HL-60 (cell line): ENCODE results near the gene C10orf71.

Source experiments
- DNase-seq, 2 experiments: peaks; one replicate each; pipeline ENCODE4 v3.0.0-alpha.2; 2010 to 2020; ENCODE audit warnings: low read depth in 1 of 2, low spot score in 1 of 2
- H3K27ac ChIP-seq: fragments of 250-450 bp; sonication (Bioruptor Pico); replicated peaks from 2 replicates; pipeline ENCODE4 v1.5.1; 2020; ENCODE audit warnings: mild to moderate bottlenecking, moderate library complexity
- H3K27me3 ChIP-seq: fragments of 250-450 bp; sonication (Bioruptor Pico); 2 replicates; pipeline ENCODE4 v1.5.1; 2021; ENCODE audit warnings: mild to moderate bottlenecking, moderate library complexity; ENCODE audit not compliant: insufficient read depth, poor library complexity, severe bottlenecking
- H3K4me3 ChIP-seq: replicated peaks from 2 replicates; pipeline ENCODE4 v1.5.1; 2011; ENCODE audit warnings: mild to moderate bottlenecking, control low read depth, low read length; ENCODE audit not compliant: insufficient read depth
- GABPA ChIP-seq: IDR thresholded peaks from 2 replicates; pipeline ENCODE4 v1.6.1; 2012; ENCODE audit warnings: low read depth
- POLR2AphosphoS5 ChIP-seq: IDR thresholded peaks from 2 replicates; pipeline ENCODE4 v1.6.1; 2012; ENCODE audit warnings: low read depth
- SPI1 ChIP-seq: IDR thresholded peaks from 2 replicates; pipeline ENCODE4 v1.6.1; 2012; ENCODE audit warnings: low read depth, mild to moderate bottlenecking, borderline replicate concordance
- TF ChIP-seq, protein P1 (sequence below): IDR thresholded peaks from 2 replicates; pipeline ENCODE4 v1.6.1; 2012; ENCODE audit warnings: low read depth; ENCODE audit not compliant: insufficient replicate concordance
- TF ChIP-seq, protein P2 (sequence below): IDR thresholded peaks from one replicate; pipeline ENCODE4 v1.5.1; 2011; ENCODE audit warnings: low read length, control low read depth, inconsistent platforms; ENCODE audit not compliant: insufficient read depth

The C10orf71 gene

DNA sequence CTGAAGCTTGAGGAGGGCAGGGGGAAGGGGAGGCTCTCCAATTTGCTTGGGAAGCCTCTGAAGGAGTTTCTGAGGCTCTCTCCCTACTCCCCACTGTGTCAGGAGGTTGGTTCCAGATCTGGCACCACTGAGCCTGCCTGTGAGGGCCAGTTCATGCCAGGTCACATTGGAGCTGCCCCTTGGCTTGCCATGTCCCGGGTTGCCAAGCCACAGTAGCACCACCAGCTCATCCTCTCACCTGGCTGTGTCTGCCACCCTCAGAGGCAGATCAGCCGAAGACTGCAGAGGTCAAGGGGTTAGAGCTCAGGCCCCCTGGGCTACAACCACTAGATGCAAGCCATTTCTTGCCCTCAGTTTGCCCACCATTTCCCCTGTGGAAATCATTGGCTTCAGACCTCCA, 3.1 kb downstream of the C10orf71 start:
- H3K27ac ChIP-seq = no peak overlapping the region
- no peaks in the 10 kb centered on the region for H3K27me3 ChIP-seq
- no peak for DNase-seq
- H3K4me3 ChIP-seq = no peak overlapping the region
- TF ChIP-seq POLR2AphosphoS5 (no peak), GABPA (no peak), SPI1 (no peak)
- TF ChIP-seq, protein P1, sequence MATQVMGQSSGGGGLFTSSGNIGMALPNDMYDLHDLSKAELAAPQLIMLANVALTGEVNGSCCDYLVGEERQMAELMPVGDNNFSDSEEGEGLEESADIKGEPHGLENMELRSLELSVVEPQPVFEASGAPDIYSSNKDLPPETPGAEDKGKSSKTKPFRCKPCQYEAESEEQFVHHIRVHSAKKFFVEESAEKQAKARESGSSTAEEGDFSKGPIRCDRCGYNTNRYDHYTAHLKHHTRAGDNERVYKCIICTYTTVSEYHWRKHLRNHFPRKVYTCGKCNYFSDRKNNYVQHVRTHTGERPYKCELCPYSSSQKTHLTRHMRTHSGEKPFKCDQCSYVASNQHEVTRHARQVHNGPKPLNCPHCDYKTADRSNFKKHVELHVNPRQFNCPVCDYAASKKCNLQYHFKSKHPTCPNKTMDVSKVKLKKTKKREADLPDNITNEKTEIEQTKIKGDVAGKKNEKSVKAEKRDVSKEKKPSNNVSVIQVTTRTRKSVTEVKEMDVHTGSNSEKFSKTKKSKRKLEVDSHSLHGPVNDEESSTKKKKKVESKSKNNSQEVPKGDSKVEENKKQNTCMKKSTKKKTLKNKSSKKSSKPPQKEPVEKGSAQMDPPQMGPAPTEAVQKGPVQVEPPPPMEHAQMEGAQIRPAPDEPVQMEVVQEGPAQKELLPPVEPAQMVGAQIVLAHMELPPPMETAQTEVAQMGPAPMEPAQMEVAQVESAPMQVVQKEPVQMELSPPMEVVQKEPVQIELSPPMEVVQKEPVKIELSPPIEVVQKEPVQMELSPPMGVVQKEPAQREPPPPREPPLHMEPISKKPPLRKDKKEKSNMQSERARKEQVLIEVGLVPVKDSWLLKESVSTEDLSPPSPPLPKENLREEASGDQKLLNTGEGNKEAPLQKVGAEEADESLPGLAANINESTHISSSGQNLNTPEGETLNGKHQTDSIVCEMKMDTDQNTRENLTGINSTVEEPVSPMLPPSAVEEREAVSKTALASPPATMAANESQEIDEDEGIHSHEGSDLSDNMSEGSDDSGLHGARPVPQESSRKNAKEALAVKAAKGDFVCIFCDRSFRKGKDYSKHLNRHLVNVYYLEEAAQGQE = no peak
- TF ChIP-seq, protein P2, sequence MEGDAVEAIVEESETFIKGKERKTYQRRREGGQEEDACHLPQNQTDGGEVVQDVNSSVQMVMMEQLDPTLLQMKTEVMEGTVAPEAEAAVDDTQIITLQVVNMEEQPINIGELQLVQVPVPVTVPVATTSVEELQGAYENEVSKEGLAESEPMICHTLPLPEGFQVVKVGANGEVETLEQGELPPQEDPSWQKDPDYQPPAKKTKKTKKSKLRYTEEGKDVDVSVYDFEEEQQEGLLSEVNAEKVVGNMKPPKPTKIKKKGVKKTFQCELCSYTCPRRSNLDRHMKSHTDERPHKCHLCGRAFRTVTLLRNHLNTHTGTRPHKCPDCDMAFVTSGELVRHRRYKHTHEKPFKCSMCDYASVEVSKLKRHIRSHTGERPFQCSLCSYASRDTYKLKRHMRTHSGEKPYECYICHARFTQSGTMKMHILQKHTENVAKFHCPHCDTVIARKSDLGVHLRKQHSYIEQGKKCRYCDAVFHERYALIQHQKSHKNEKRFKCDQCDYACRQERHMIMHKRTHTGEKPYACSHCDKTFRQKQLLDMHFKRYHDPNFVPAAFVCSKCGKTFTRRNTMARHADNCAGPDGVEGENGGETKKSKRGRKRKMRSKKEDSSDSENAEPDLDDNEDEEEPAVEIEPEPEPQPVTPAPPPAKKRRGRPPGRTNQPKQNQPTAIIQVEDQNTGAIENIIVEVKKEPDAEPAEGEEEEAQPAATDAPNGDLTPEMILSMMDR = no peak

DNA sequence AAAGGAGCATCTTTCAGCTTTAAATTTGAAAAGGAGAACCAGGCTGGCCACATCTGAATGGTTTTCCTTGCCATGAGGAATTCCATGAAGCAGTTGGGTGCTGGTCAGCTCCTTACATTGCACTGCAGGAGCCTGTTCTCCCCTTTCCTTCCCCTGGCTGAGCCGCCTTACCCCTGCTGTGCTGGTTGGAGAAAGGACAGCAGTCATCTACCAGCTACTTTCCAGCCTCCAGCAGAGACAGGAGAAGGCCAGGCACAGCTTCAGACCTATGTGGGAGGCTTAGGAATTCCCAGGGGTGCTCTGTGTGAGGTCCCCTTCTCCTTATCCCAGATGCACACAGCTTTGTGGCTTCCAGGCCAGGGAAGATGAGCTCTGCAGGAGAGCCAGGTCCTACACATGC, 4.7 kb downstream of the C10orf71 start:
- Histone ChIP-seq H3K27ac (no peak overlapping the region), H3K4me3 (no peak overlapping the region), H3K27me3 (no peaks in the 10 kb centered on the region)
- DNase-seq = no peak
- TF ChIP-seq, protein P2 = no peak
- TF ChIP-seq, protein P1 = no peak
- no peak for TF ChIP-seq GABPA
- TF ChIP-seq SPI1 = no peak
- TF ChIP-seq POLR2AphosphoS5 = no peak

DNA sequence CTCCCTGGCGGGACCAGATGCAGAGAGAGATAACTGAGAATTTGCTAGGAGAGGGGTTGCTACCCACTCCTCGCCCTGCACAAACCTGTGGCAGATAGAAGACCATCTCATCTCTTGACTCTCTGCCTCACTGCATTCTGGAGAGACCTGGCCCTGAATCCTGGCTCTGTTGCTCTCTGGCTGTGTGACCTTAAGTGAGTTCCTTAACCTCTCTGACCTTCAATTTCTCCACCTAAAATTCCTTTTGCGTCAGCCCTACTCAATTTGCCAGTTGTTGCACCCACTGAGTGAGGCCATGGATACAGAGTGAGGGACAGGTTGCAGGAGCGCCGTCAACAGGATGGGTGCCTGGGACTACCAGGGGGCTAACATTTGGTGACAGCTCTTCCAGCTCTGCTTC, 5.2 kb downstream of the C10orf71 start:
- no peak overlapping the region for H3K4me3 ChIP-seq
- no peaks in the 10 kb centered on the region for H3K27me3 ChIP-seq
- no peak for DNase-seq
- no peak overlapping the region for H3K27ac ChIP-seq
- TF ChIP-seq, protein P2 = no peak
- no peak for TF ChIP-seq POLR2AphosphoS5
- TF ChIP-seq, protein P1 = no peak
- TF ChIP-seq GABPA = no peak
- no peak for TF ChIP-seq SPI1
